GM18507 (cell line): ENCODE data around the gene FAM3A.
"Not testable (repeated sequence)": the region's sequence is repeated elsewhere in the genome, so short reads cannot be mapped to it uniquely, and the experiment has no call there.

Source experiments
- DNase-seq: peaks from one replicate; pipeline ENCODE4 v3.0.0; 2011; ENCODE audit warnings: low read depth; ENCODE audit not compliant: insufficient read length; ENCODE audit errors: extremely low spot score
- FAIRE-seq: peaks from 2 replicates; lab custom pipeline; 2011; peaks lifted over from hg19 to GRCh38; lab: Jason Lieb, UNC

Gene FAM3A

GRCh38 chrX:154515966-154516655 lies at the start of gene FAM3A:
Gene FAM3A, minus strand, starts transcription at chrX:154516232. Its CDS starts 460 bp downstream, at chrX:154515772.
- FAIRE-seq (peak; percentile 99), DNase-seq (peak; percentile 62)

- FAIRE-seq: not testable (repeated sequence)
Observed at GRCh38 chrX:154562295-154562694, 46.3 kb upstream of the FAM3A start.

GRCh38 chrX:154560326-154560725 lies 44.3 kb upstream of the FAM3A start:
- DNase-seq, FAIRE-seq: not testable (repeated sequence)

More at GRCh38 chrX:154562295-154562694, 46.3 kb upstream of the FAM3A start:
- DNase-seq: not testable (repeated sequence)

- FAIRE-seq, DNase-seq: not testable (repeated sequence)
Observed at GRCh38 chrX:154558896-154559295, 42.9 kb upstream of the FAM3A start.

GRCh38 chrX:154558060-154558690 lies 42.1 kb upstream of the FAM3A start:
- not testable (repeated sequence) for FAIRE-seq, DNase-seq

GRCh38 chrX:154552112-154552806 lies 36.2 kb upstream of the FAM3A start:
- FAIRE-seq: peak; percentile 63
- not testable (repeated sequence) for DNase-seq

- no peak for FAIRE-seq
- DNase-seq: no peak
Observed at GRCh38 chrX:154549766-154550165, 33.7 kb upstream of the FAM3A start.

- FAIRE-seq: no peak
- DNase-seq: no peak
Observed at GRCh38 chrX:154548028-154548316, 31.9 kb upstream of the FAM3A start.

GRCh38 chrX:154547245-154548027 lies 31.4 kb upstream of the FAM3A start, which contains the start of gene IKBKG:
Gene IKBKG, plus strand, starts transcription at chrX:154547620. Its CDS starts 4,383 bp downstream, at chrX:154552003.
- FAIRE-seq (peak; percentile 95), DNase-seq (peak; percentile 78)

- no peak for FAIRE-seq
- DNase-seq: peak; percentile 75
Observed at GRCh38 chrX:154546354-154547244, 30.6 kb upstream of the FAM3A start, which contains the start of gene G6PD. Gene G6PD, minus strand, starts transcription at chrX:154546846. Its CDS starts 691 bp downstream, at chrX:154546155.

GRCh38 chrX:154545673-154546274 lies 29.7 kb upstream of the FAM3A start:
- no peak for DNase-seq
- FAIRE-seq: no peak

GRCh38 chrX:154542723-154543424 lies 26.8 kb upstream of the FAM3A start:
- DNase-seq: no peak
- FAIRE-seq: peak; percentile 9

GRCh38 chrX:154541896-154542722 lies 26.1 kb upstream of the FAM3A start:
- DNase-seq: no peak
- no peak for FAIRE-seq

- no peak for DNase-seq
- FAIRE-seq: no peak
Observed at GRCh38 chrX:154541589-154541895, 25.5 kb upstream of the FAM3A start.

GRCh38 chrX:154540897-154541535 lies 25.0 kb upstream of the FAM3A start:
- FAIRE-seq (no peak), DNase-seq (no peak)

- not testable (repeated sequence) for DNase-seq, FAIRE-seq
Observed at GRCh38 chrX:154540365-154540764, 24.3 kb upstream of the FAM3A start.

GRCh38 chrX:154539077-154539476 lies 23.0 kb upstream of the FAM3A start:
- FAIRE-seq (no peak), DNase-seq (no peak)
